ENCODE data around the gene NEK8. TPM values are rescaled to one million over a fixed set of nuclear protein-coding genes. Genes with fewer than 3 reads are reported as not detected.

Gene NEK8
- polyA plus RNA-seq, 1 donor from 2014 or later: 1.5 TPM

- H3K9me2 ChIP-seq (ENCODE audit: insufficient read depth, low read length): no peaks in the 10 kb centered on the region
- H3K4me2 ChIP-seq (ENCODE audit: low read length): no peak overlapping the region
- H3K9me3 ChIP-seq (ENCODE audit: low read length): no peaks in the 10 kb centered on the region
- peaks cover 27% of the 10 kb centered on the region for H3K79me2 ChIP-seq (replicated peaks; ENCODE audit: insufficient read depth, low read length)
- no peaks in the 10 kb centered on the region for H3K27me3 ChIP-seq (ENCODE audit: insufficient read depth, low read depth, low read length)
- no peak overlapping the region for H3K9ac ChIP-seq (ENCODE audit: low read length)
- peaks cover 10% of the 10 kb centered on the region for H4K20me1 ChIP-seq (ENCODE audit: insufficient read depth)
- H3F3A ChIP-seq (ENCODE audit: insufficient read depth, low read length, poor library complexity, severe bottlenecking): peaks cover 4% of the 10 kb centered on the region
- H3K27ac ChIP-seq (ENCODE audit: low read length): no peak overlapping the region
- TF ChIP-seq, protein P1, sequence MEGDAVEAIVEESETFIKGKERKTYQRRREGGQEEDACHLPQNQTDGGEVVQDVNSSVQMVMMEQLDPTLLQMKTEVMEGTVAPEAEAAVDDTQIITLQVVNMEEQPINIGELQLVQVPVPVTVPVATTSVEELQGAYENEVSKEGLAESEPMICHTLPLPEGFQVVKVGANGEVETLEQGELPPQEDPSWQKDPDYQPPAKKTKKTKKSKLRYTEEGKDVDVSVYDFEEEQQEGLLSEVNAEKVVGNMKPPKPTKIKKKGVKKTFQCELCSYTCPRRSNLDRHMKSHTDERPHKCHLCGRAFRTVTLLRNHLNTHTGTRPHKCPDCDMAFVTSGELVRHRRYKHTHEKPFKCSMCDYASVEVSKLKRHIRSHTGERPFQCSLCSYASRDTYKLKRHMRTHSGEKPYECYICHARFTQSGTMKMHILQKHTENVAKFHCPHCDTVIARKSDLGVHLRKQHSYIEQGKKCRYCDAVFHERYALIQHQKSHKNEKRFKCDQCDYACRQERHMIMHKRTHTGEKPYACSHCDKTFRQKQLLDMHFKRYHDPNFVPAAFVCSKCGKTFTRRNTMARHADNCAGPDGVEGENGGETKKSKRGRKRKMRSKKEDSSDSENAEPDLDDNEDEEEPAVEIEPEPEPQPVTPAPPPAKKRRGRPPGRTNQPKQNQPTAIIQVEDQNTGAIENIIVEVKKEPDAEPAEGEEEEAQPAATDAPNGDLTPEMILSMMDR (IDR thresholded peaks at IDR 0.05; ENCODE audit: poor library complexity, severe bottlenecking): no peak
- no peak for TF ChIP-seq MXI1 (conservative IDR thresholded peaks at IDR 0.05; ENCODE audit: poor library complexity, severe bottlenecking)
- TF ChIP-seq SMC3 (conservative IDR thresholded peaks at IDR 0.05; ENCODE audit: poor library complexity): no peak
- no peak for TF ChIP-seq EP300 (conservative IDR thresholded peaks at IDR 0.05; ENCODE audit: poor library complexity, severe bottlenecking)
- TF ChIP-seq POLR2AphosphoS5 (IDR thresholded peaks at IDR 0.05): no peak
- no peak for TF ChIP-seq EZH2 (IDR thresholded peaks at IDR 0.05; ENCODE audit: borderline replicate concordance, insufficient read depth, low read length, poor library complexity, severe bottlenecking)
- TF ChIP-seq, protein P2, sequence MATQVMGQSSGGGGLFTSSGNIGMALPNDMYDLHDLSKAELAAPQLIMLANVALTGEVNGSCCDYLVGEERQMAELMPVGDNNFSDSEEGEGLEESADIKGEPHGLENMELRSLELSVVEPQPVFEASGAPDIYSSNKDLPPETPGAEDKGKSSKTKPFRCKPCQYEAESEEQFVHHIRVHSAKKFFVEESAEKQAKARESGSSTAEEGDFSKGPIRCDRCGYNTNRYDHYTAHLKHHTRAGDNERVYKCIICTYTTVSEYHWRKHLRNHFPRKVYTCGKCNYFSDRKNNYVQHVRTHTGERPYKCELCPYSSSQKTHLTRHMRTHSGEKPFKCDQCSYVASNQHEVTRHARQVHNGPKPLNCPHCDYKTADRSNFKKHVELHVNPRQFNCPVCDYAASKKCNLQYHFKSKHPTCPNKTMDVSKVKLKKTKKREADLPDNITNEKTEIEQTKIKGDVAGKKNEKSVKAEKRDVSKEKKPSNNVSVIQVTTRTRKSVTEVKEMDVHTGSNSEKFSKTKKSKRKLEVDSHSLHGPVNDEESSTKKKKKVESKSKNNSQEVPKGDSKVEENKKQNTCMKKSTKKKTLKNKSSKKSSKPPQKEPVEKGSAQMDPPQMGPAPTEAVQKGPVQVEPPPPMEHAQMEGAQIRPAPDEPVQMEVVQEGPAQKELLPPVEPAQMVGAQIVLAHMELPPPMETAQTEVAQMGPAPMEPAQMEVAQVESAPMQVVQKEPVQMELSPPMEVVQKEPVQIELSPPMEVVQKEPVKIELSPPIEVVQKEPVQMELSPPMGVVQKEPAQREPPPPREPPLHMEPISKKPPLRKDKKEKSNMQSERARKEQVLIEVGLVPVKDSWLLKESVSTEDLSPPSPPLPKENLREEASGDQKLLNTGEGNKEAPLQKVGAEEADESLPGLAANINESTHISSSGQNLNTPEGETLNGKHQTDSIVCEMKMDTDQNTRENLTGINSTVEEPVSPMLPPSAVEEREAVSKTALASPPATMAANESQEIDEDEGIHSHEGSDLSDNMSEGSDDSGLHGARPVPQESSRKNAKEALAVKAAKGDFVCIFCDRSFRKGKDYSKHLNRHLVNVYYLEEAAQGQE (IDR thresholded peaks at IDR 0.05; ENCODE audit: borderline replicate concordance): no peak
- TF ChIP-seq TAF1 (IDR thresholded peaks at IDR 0.05; ENCODE audit: low read depth): no peak
- no peak overlapping the region for H2AFZ ChIP-seq (ENCODE audit: low read depth, low read length)
- H3K36me3 ChIP-seq (ENCODE audit: insufficient read depth, low read length): no peaks in the 10 kb centered on the region
- no peak overlapping the region for H3K4me3 ChIP-seq (ENCODE audit: low read length)
These were observed 13.1 kb downstream of the NEK8 start for GRCh38 chr17:28741358-28742349.

GRCh38 chr17:28743243-28744103 lies 14.9 kb downstream of the NEK8 start, which contains the start of gene TRAF4:
TRAF4 (plus strand) TSS chr17:28744011; CDS start chr17:28744113, 102 bp downstream.
- Histone ChIP-seq H3K9me2 (ENCODE audit: insufficient read depth, low read length) (no peaks in the 10 kb centered on the region), H3K27me3 (ENCODE audit: insufficient read depth, low read depth, low read length) (no peaks in the 10 kb centered on the region), H3F3A (ENCODE audit: insufficient read depth, low read length, poor library complexity, severe bottlenecking) (peaks cover 4% of the 10 kb centered on the region), H3K9me3 (ENCODE audit: low read length) (no peaks in the 10 kb centered on the region), H3K27ac (ENCODE audit: low read length) (peak within 1 kb of the TSS; percentile 97), H3K79me2 (replicated peaks; ENCODE audit: insufficient read depth, low read length) (peaks cover 32% of the 10 kb centered on the region), H4K20me1 (ENCODE audit: insufficient read depth) (peaks cover 18% of the 10 kb centered on the region), H3K36me3 (ENCODE audit: insufficient read depth, low read length) (peaks cover 9% of the 10 kb centered on the region), H2AFZ (ENCODE audit: low read depth, low read length) (peak within 1 kb of the TSS; percentile 76), H3K4me3 (ENCODE audit: low read length) (peak within 1 kb of the TSS; percentile 84), H3K4me2 (ENCODE audit: low read length) (peak within 1 kb of the TSS; percentile 94), H3K9ac (ENCODE audit: low read length) (peak within 1 kb of the TSS; percentile 99)
- TF ChIP-seq EP300 (conservative IDR thresholded peaks at IDR 0.05; ENCODE audit: poor library complexity, severe bottlenecking) (no peak), SMC3 (conservative IDR thresholded peaks at IDR 0.05; ENCODE audit: poor library complexity) (peak; percentile 26), POLR2AphosphoS5 (IDR thresholded peaks at IDR 0.05) (peak; percentile 84), EZH2 (IDR thresholded peaks at IDR 0.05; ENCODE audit: borderline replicate concordance, insufficient read depth, low read length, poor library complexity, severe bottlenecking) (no peak), MXI1 (conservative IDR thresholded peaks at IDR 0.05; ENCODE audit: poor library complexity, severe bottlenecking) (peak; percentile 70), RAD21 (conservative IDR thresholded peaks at IDR 0.05) (peak; percentile 3), TAF1 (IDR thresholded peaks at IDR 0.05; ENCODE audit: low read depth) (peak; percentile 70)
- TF ChIP-seq, protein P1 (IDR thresholded peaks at IDR 0.05; ENCODE audit: poor library complexity, severe bottlenecking): peak; percentile 55
- TF ChIP-seq, protein P2 (IDR thresholded peaks at IDR 0.05; ENCODE audit: borderline replicate concordance): peak; percentile 86
